HG03064 (cell line): ENCODE measurements around the gene UFC1.

Experiments
- ATAC-seq: cut with Tn5 transposase; IDR thresholded peaks from one replicate; pipeline ENCODE4 v1.9.1; 2021; ENCODE audit warnings: low read depth; ENCODE audit not compliant: unreplicated experiment

The UFC1 gene

DNA sequence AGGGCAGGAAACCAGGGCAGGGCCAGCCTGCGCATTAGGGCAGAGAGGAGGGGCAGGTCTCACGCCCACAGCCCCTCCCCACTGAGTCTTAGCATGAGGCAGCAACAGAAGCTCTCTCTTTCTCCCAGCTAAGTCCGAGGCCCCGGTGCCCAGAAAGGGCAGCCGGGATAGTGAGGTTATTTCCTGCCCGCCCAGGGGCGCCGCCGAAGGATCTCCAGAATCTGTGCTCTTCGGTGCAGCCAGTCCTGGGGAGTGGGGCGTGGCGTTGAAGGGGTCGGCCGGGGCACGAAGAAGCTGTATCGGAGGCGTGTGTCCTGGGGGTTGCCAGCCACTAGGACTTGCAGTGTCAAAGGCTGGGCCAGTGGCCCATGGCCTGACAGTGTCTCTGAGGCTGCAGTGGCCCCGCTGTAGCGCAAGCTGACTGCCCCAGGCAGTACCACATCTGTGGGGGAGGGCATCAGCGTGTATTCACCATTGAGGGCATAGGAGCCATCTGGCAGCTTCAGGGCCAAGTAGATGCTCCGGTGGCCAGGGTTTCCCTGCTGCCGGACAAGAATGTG, 37.3 kb downstream of the UFC1 start:
- no peak for ATAC-seq

DNA sequence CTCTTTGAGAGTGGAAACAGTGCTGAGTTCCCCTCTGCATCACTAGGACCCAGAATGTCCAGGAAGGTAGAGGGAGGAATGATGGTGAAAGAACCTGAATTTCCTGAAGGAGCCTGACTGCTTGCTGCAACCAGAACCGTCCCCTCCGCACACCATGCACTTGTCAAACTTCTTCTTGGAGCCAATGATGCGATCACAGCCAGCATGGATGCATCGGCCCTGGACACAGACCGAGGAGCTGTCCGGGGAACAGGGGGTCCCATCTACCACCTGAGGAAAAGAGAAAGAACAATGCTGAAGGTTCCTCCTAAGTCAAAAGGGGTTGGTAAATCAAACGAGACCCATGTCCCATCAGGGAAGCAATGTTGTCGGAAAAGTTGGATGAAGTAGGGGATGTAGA, 38.2 kb downstream of the UFC1 start:
- ATAC-seq, result no peak

DNA sequence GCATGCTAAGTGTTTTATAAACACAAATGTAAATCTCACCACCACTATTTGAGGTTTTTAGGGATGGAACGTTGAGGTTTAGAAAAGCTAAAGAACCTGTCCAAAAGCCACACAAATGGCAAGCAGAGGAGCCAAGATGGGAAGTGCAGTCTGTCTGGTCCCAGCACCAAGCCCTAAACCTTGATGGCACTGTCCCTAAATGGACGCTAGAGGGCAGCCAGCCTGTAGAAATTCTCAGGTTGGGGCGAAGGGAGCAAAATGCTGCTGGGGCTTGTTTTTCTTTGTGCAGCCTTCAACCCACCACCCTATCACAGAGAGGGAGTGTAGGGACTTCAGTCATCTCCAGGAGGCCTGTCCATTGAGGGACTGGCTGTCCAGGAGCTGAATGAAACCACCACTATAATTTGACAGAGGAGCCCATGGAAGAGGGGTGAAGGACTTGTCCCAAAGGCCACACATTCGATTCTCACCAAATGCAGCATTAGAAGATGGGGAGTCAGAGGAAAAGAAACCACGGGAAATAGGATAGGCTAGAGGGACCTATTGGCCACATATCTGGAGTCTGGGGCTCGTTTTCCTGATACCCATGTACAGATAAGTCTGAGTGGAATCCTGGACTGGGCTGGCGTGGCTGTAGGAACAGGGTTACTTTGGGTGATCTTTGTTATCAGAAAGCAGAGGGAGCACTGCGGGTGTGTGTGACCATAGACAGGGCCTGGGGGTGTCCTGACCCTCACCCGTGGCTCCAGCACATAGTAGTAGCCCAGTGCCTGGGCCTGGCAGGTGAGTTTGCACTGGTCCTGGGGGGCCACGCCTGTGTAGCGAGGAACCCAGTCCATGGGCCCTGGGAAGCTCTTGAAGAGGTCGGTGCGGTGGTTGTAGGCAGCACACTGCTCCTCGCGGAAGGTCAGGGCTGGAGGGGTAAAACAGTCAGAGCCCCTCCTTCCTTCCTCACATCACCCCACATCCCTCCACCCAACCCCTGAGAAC, 39.0 kb downstream of the UFC1 start:
- ATAC-seq, result no peak

DNA sequence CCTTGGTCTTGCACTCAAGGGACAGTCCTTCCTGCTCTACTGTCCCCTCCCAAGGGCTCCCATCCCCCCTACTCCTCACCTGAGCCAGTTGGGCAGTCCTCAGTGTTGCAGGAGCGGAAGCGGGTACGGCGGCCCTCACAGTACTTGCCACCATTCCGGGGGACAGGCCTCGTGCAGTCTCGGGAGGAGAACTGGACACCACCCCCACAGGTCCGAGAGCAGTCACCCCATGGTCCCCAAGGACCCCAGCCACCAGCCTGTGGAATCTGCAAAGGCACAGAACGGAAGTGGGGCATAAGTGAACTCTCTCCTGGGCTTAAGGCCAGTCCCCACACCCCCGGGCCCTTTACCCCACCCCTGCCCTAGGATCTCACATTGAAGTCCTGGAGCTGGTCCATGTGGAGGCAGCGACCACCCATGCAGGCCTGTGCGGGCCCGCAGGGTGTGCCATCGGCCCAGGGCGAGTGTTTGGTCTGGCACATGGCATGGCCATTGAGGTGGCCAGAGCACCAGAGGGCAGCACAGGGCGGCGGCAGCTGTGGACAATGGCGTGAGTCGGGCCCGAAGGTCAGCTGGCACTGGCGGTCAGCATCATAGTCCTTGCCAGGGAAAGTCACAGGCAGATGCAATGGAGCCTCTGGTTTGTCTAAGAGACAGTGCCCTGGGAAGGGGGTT, 39.9 kb downstream of the UFC1 start:
- ATAC-seq, result no peak

DNA sequence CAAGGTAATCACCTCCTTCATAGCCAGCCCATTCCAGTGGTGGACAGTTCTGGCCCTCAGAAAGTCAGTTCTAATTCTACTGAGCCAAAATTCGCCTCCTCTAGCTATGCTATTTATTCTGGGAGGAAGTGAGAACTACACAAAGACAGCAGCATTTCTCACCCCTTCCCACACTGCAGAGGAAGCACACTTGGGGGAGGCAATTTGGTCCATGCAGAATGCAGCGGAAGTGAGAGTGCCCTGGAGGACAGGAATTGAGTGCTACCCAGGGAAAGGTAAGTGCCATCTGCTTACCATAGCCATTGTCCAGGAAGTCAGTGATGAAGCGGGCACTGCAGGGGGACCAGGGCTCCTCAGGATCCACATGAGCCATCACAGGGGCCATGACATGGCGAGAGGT, 41.4 kb downstream of the UFC1 start:
- peak; percentile 66 for ATAC-seq

DNA sequence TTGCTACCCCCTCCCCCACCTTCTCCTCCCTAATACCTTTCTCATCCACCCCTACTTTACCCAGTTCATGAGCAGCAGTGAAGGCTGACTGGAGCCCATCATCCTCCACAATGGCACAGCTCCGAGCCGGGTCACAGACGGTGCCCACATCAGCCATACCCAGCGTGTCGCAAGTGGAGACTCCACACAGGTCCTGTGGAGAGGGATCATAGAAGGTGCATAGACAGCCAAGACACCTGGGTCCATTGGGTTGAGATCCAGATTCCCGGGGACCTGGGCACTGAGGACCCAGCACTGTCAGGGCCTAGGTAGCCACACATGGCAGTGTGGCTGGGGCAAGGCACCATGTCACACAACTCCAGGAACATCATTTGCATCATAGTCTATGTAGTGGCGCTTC, 42.3 kb downstream of the UFC1 start:
- no peak for ATAC-seq

DNA sequence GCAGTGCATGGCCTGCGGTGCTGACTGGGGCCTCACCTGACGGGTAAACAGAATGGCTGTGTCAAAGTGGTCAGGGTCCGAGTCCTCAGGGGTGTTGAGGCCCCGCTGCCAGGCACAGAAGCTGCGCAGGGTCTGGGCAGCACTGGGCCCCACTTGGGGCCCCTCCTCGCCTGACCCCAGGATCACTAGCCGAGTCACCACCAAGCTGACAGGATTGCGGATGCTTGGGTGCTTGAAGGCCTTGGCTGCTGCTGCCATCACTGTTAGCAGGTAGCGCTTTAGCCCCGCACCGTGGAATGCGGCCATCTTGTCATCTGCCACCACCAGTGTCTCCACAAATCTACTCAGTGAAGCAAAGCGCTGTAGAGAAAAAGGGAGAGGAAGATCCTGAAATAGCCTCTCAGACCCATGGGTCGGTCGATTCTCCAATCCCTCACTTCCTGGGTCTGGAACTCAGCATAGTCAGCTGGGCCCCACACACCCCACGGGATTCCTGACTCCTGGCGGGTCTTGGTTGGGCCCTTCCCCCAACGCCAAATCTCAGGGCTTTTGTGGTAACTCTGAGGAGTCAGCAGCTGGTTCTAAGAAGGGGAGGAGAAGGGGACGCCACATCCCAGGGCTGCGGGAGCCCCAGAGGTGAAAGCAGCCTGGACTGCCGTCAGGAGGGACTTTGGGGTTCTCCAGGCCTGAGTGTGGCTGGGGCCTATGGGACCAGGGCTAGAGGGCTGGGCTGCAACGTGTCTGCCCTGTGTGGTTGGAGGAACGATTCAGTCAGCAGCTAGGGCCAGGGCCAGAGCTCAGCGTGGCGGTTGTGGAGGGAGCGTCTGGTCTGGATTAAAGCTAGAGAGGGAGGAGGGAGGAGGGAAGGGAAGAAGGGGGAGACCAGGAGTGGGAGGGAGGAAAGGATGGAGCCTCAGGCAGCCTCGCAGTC, 43.0 kb downstream of the UFC1 start:
- no peak for ATAC-seq

DNA sequence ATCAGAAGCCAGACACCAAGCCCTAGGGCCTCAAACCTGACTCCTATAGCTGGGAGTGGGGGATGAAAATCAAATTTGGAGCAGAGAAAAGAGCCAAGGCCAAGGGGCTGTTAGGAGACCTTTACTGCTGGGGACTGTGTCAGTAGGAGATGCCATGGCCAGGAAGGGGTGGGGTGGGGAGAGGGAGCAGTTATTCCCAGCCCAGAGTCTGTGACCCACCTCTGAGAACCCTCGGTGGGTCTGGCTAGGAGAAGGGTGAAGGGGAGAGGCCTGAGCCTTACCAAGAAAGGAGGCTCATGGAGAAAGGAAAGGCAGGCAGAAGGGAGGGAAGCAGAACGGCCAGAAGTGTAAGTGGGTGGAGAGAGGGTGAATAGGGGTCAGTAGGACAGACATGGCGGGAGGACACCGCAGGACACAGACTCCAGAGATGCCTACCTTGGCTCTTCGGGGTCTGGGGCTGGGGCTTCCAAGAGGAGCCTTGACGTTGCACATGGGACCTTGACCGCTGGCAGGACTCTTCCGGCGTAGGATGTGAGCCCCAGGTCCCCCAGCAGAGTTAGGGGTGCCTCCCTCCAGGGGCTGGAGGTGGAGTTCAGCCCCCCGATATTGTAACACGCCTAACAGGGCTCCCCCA, 43.9 kb downstream of the UFC1 start:
- no peak for ATAC-seq

DNA sequence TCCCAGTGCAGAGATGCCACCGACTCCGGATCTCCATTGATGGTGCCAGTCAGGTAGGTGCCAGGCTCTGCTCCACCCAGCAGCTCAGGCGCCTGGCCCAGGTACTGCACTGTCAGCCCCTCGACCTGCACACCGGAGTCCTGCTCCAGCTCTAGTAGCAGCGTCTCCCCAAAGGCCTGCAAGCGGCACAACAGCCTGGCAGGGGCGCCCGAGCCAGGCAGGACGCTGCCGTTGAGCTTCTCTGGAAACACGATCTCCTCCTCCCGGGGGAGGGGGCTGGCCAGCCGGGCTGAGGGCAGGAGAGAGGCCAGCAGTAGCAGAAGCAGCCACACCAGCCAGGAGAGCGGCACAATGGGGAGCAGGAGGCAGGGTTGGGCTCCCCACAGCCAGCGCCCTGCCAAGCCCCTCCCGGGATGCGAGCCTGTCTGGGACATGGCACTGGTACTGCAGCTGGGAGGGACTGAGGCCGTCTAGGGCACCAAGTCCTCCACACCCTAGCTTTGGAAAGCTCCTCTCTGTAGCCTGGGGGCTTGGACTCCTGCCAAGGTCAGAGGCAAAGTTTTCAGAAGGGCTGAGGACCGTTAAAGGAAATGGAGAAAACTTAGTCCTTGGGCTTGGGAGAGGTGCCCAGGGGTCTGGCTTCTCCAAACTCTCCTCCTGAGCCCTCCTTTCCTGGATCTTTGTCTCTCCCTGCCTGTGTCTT, 44.6 kb downstream of the UFC1 start:
- ATAC-seq, result no peak

DNA sequence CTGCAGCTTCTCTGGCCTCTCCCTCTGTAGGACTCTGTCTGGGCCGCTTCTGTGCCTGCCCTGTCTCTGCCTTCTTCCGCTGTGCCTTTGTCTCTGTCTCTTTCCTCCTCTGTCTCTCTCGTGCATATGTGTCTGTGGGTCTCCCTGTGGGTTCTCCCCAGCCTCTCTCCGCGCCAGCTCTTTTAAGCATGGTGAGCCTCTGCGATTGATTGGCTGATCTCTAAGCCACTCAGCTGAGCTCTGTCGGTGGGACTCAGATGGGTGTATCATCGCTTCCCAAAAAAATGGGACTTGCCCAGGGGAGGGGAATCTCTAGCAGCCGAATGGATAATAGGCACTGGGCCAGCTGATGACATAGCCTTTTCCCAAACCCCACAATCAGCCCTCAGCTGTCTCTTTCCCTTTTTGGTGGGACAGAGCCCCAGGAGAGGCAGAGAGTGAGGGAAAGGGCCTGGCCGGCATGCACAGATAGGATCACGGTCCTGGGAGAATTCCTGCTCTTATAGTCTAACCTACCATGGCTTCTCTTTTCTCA, 45.2 kb downstream of the UFC1 start, which contains the start of gene ADAMTS4:
ADAMTS4 (minus strand) TSS at position 158 of the 535 bp plus-strand sequence. CDS start 427 bp downstream, outside the sequence.
- no peak for ATAC-seq

DNA sequence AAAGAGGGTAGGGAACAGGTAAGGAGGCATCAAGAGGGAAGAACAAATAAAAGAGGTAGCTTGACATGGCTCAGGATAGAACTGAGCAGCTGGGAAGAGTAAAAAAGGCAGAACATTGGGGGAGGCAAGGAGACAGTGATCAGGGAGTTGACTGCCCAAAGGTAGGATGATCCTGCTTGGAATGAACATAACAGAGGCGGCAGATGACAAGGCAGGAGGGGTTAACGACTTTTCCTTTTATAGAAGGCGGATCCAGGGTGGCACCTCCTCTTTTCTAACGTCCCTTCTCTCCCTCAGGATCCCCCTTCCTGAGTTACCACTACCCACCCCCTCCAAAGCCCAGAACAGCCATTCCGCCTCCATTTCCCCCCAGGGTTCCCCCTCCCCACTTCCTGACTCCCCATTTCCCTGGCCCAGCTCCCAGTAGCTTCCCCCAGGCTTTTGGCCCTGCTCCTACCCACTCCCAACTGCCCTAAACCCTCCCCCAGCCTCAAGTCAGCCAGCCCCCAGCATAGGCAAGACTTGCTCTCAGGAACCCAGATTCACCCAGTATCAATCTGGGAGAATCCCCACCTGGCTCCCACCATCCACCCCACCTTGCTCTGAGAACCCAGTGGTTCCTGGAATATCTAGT, 45.8 kb downstream of the UFC1 start:
- ATAC-seq, result no peak

DNA sequence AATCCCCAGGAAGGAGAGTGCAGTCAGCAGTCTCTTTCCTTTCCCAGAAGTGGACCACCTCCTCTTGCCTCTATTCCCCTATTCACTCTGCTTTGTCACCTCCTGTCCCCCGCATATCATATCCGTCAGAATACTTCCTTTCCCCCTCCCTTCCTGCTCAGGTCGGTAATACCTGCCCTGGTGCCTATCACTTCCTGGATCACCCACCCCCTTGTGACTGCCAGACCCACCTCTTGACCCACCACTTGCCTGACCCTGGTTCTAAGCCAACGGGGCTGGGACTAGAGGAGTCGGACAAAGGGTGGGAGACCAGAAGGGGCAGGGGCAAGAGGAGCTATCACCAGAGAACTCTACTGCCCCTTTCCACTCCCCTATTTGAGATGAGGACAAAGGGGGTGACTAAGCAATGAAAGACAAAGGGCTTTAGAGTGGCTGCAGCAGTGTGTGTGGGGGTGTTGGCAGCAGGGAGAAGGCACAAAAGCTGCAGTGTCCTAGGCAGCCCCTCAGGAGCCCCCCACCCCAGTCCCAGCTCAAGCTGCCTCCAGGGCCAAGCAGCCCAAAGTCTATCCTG, 46.7 kb downstream of the UFC1 start:
- no peak for ATAC-seq

DNA sequence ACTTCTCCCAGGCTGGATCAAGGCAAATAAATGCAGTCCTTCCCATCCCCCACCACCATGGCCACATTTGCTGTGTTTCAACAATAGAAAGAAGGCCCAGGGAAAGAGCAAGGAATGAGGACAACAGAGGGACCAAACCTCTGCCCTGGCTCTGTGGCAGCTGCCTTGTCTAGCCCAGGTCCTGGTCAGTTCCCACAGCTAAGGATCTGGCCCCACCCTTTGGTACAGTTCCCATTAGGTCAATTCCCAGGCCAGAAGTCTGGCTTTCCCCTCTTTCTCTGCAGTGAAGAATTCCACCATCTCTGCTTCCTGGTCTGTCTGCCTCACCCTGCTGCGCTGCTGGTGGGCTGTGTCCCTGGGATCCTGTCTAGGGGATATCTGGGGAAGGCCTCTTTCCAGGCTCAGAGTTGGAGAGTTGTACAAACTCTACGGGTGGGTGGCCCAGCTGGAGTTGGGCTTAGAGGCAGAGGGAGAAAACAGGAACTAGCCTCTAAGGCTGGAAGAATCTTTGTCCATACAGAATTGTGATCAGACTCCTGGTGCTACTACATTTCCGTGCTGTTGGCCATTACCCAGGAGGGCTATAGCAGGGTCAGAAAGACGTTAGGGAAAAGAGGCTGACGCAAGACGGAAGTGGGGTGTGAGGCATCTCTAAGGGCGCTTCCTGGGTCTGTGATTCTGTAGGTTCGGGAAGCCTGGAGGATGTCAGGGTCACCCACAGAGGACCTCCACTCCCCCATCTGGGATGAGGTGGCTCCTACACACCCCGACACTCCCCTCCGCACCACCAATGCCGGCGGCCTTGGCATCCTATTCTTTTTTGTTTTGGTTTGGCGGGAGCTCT, 47.4 kb downstream of the UFC1 start:
- ATAC-seq, result no peak

DNA sequence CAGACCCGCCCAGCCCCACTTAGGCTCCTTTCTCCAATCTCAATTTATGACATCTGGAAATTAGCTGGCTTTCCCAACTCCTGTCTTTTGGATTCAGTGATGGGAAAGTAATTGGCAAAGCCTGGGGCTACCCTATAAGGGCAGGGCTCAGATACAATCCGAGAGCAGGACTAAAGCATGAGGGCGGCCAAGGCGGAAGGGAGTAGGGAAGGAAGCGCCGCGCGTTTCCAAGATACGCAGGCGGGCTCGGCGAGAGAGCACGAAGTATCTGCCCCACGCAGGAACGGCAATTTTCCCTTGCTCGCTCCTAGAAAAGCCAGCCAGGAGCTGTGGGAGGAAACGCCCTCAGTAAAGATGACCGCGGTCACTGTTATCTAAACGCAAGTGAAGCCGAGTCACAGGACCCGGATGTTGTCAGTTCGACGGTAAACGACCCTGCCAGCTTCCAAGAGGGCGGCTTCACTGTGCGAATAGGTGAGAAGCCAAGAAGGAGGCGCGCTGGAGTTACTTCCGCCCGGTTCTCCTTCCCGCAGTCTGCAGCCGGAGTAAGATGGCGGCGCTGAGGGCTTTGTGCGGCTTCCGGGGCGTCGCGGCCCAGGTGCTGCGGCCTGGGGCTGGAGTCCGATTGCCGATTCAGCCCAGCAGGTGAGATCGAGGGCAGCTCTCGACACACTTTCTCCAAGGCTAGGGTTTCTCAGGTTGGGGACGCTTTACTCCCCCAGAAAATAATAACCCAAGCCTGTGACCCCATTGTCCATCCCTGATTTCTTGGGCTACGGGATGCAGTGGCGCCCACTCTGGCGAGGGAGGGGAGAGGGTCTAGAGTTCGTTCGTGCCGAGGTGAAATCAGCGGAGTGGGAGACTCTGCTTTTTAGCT, 48.3 kb downstream of the UFC1 start, which contains the start of gene NDUFS2:
NDUFS2 (plus strand) TSS at position 532 of the 877 bp plus-strand sequence; CDS start at position 551, 19 bp downstream.
- peak; percentile 88 for ATAC-seq

DNA sequence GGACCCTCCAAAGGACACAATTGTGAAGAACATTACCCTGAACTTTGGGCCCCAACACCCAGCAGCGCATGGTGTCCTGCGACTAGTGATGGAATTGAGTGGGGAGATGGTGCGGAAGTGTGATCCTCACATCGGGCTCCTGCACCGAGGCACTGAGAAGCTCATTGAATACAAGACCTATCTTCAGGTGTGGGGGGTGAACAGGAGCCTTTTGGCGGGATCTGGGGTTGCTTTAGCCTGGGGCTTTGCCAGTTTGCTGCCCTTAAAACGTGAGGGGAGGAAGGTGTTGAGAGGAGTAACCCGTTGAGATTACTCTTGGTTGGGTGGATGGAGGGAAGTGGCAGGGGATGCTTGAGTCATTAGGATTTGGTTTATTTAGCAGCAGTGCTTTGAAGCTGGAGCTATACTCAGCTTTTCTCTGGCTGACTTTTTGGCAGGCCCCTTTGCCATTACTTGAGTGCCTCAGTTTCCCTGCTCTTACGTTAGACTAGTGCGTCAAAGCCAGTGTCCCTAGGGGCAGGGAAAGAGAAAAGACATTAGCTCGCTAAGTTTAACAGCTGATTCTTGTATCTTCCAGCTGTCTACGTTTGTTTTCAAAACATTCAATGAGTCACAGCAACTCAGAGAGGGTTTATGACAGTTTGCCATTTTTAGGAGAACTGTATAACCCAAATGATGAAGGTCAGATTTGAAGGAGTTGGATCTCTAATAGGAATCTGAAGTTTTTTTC, 52.8 kb downstream of the UFC1 start:
- ATAC-seq, result no peak

DNA sequence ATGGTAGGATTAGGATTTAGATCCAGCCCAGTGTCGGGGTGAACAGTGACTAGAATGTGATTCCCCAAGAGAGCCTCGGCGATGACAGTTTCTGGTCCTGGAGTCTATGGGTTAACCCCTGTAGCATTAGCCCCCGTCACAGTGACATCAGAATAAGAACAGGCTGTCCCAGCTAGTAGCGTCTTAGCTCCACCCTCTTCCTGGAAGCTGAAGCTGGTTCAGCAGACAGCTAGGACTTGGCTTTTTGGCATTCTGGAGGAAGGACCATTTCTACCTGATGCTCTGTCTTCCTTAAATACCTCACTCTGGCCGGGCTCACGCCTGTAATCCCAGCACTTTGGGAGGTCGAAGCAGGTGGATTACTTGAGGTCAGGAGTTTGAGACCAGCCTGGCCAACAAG, 53.4 kb downstream of the UFC1 start:
- ATAC-seq, result no peak
